Loucy (cell line): ENCODE data around the gene ATP5ME.

Source experiments
- CTCF ChIP-seq: fragments of 200-600 bp; sonication (generic); conservative IDR thresholded peaks from 2 replicates; pipeline ENCODE4 v1.5.1; 2014; ENCODE audit warnings: mild to moderate bottlenecking, antibody characterized with exemption, low read length
- EZH2phosphoT487 ChIP-seq: fragments of 200-600 bp; IDR thresholded peaks from 2 replicates; pipeline ENCODE4 v1.6.1; 2018; ENCODE audit warnings: antibody characterized with exemption, mild to moderate bottlenecking, moderate library complexity, borderline replicate concordance

- TF ChIP-seq CTCF (no peak), EZH2phosphoT487 (no peak)
Measured at GRCh38 chr4:687048-687970, 13.2 kb upstream of the ATP5ME start.
